Vagina (tissue), 2 donors: ENCODE results near the gene CST4. TPM values are rescaled to one million over a fixed set of nuclear protein-coding genes. Genes with fewer than 3 reads are reported as not detected.
A peak's percentile ranks its signal among the peaks of the same experiment; 100 is the strongest.
"Not testable (repeated sequence)": the region's sequence is repeated elsewhere in the genome, so short reads cannot be mapped to it uniquely, and the experiment has no call there.

Source experiments
- DNase-seq, 2 donors: peaks; one replicate each; pipeline ENCODE4 v3.0.0-alpha.2; 2017; ENCODE audit errors: extremely low spot score in 2 of 2
- H3K27ac ChIP-seq: fragments of 200-600 bp; sonication (generic); one replicate; pipeline ENCODE4 v1.5.1; 2019
- H3K27me3 ChIP-seq: fragments of 200-600 bp; sonication (generic); one replicate; pipeline ENCODE4 v1.5.1; 2019
- H3K36me3 ChIP-seq, 2 donors: fragments of 200-600 bp; sonication (generic); one replicate each; pipeline ENCODE4 v1.5.1; 2017 to 2019
- H3K4me1 ChIP-seq: fragments of 200-600 bp; sonication (generic); one replicate; pipeline ENCODE4 v1.5.1; 2019
- H3K4me3 ChIP-seq, 2 donors: fragments of 200-600 bp; sonication (generic); 1 replicate in 1 of 2; 2 replicates in 1 of 2; pipeline ENCODE4 v1.5.1; 2016 to 2019
- H3K9me3 ChIP-seq: fragments of 200-600 bp; sonication (generic); one replicate; pipeline ENCODE4 v1.5.1; 2019
- CTCF ChIP-seq, 3 experiments: fragments of 450-650 bp in 2 of 3; fragments of 200-600 bp in 1 of 3; sonication (generic) in 1 of 3; IDR thresholded peaks; one replicate each; pipeline ENCODE4 v1.5.1; 2017 to 2019; ENCODE audit warnings: antibody characterized with exemption in 3 of 3, mild to moderate bottlenecking in 2 of 3, moderate library complexity in 2 of 3
- POLR2A ChIP-seq, 2 donors: fragments of 450-650 bp; IDR thresholded peaks; one replicate each; pipeline ENCODE4 v1.6.1; 2017; ENCODE audit warnings: antibody characterized with exemption in 2 of 2, mild to moderate bottlenecking in 2 of 2, moderate library complexity in 2 of 2
- POLR2AphosphoS5 ChIP-seq, 2 donors: sonication (generic); formaldehyde crosslinking; IDR thresholded peaks; one replicate each; pipeline ENCODE4 v1.9.0; 2017; ENCODE audit warnings: antibody characterized with exemption in 2 of 2, mild to moderate bottlenecking in 2 of 2, low read depth in 1 of 2; ENCODE audit not compliant: insufficient read depth in 1 of 2
- intact Hi-C: fragments of 100-400 bp; cut with DNase I; formaldehyde crosslinking; loops from one replicate; pipeline ENCODE4 v1.15.1; 2023
- small RNA-seq: library from RNA; depleted of rRNA; stranded (forward); fragments of <200 nt; gene quantifications from one replicate; pipeline ENCODE3, GENCODE V24; 2016
- total RNA-seq: library from RNA; depleted of rRNA; stranded (reverse); fragments of >200 nt; gene quantifications from one replicate; pipeline ENCODE4 v1.2.3, GENCODE V29; 2016

Gene CST4
- total RNA-seq, 1 donor from 2014 or later = not detected

- Histone ChIP-seq H3K27ac (peak within 1 kb of the TSS; percentile 89), H3K27me3 (no peaks in the 10 kb centered on the region), H3K4me3 (peak within 1 kb of the TSS; percentile 81 to 95), H3K36me3 (peaks cover 0 to 15% of the 10 kb centered on the region in 2 donors), H3K9me3 (no peaks in the 10 kb centered on the region), H3K4me1 (peaks cover 40% of the 10 kb centered on the region)
- DNase-seq = peak in 1 of 2 donors; percentile 94
- TF ChIP-seq POLR2AphosphoS5 (IDR thresholded peaks at IDR 0.05; ENCODE audit: insufficient read depth in 1 of 2, low read depth in 1 of 2) (peak; percentile 9 to 80), CTCF (IDR thresholded peaks at IDR 0.05) (no peak), POLR2A (IDR thresholded peaks at IDR 0.05) (peak in 1 of 2 donors; percentile 88)
- intact Hi-C loops = loop anchor here (5.0 kb wide), 1 partner anchor 280 kb away; no protein-coding TSS in a partner anchor
Observed at GRCh38 chr20:23637282-23638221, 51.3 kb downstream of the CST4 start, which contains the start of gene CST3. Gene CST3 (minus strand): TSS chr20:23637955. CDS start chr20:23637862, 93 bp downstream.

DNA sequence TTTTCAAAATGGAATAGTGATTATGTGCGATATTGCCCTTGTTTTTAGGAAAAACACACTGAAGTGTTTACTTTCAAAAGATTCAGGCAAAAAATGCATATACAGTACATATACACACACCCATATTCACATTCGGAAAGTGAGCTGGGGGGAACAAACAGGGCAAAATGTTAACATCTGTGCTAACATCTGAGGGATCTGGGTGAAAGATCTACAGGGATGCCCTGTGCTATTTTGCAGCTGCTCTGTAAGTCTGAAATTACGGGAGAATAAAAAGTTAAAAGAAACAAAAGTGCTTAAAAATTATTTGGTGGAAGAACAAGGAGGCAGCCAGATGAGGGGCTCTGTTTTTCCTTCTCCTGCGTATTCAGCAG, 51.9 kb downstream of the CST4 start:
- H3K36me3 ChIP-seq = peaks cover 0 to 15% of the 10 kb centered on the region in 2 donors
- no peak for TF ChIP-seq POLR2A (IDR thresholded peaks at IDR 0.05)
- TF ChIP-seq POLR2AphosphoS5 (IDR thresholded peaks at IDR 0.05; ENCODE audit: insufficient read depth in 1 of 2, low read depth in 1 of 2) = no peak
- TF ChIP-seq CTCF (IDR thresholded peaks at IDR 0.05) = no peak
- peak overlapping the region; percentile 89 for H3K27ac ChIP-seq
- no peaks in the 10 kb centered on the region for H3K27me3 ChIP-seq
- no peaks in the 10 kb centered on the region for H3K9me3 ChIP-seq
- H3K4me1 ChIP-seq = peaks cover 33% of the 10 kb centered on the region
- H3K4me3 ChIP-seq = peak overlapping the region; percentile 81 to 95
- intact Hi-C loops = loop anchor here (5.0 kb wide), 1 partner anchor 280 kb away; no protein-coding TSS in a partner anchor
- no peak for DNase-seq

DNA sequence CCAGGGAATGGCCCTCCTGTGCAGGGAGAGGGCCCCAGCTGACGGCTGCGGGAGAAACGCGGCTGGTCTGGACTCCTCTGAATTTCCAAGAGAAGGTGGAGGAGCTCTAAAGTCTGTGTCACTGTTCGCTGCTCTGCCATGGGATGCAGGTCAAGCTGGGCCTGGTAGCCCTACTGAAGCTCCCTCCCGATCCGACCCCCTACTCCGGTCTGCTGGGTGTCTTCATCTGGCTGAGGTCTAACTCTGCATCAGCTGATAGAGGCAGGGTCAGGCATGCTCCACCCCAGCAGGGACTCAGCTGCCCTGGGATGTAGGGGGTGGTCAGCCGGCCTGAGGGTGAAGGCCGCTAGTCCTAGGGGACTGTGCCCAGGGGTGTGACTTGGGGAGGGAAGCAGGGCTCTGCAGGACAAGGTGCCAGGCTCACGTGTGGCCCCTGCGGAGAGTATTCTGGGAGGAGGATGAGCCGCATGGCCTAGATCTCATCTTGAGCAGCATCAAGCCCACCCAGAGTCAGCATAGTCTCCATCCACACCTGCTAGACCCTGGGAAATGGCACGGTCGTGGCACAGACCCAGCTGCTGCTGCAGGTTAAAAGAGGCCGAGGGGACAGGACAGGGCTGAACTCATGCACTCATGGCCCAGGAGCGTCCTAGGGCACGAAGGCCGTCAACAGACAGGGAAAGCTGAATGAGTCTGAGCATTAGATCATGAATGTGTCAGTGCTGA, 52.5 kb downstream of the CST4 start:
- Histone ChIP-seq H3K9me3 (no peaks in the 10 kb centered on the region), H3K27me3 (no peaks in the 10 kb centered on the region), H3K36me3 (peaks cover 0 to 15% of the 10 kb centered on the region in 2 donors), H3K4me3 (peak overlapping the region; percentile 81 to 95), H3K4me1 (peaks cover 32% of the 10 kb centered on the region), H3K27ac (peak overlapping the region; percentile 89)
- intact Hi-C loops = loop anchor here (5.0 kb wide), 1 partner anchor 279 kb away; no protein-coding TSS in a partner anchor
- TF ChIP-seq POLR2AphosphoS5 (IDR thresholded peaks at IDR 0.05; ENCODE audit: insufficient read depth in 1 of 2, low read depth in 1 of 2) = no peak
- TF ChIP-seq POLR2A (IDR thresholded peaks at IDR 0.05) = no peak
- DNase-seq = no peak

DNA sequence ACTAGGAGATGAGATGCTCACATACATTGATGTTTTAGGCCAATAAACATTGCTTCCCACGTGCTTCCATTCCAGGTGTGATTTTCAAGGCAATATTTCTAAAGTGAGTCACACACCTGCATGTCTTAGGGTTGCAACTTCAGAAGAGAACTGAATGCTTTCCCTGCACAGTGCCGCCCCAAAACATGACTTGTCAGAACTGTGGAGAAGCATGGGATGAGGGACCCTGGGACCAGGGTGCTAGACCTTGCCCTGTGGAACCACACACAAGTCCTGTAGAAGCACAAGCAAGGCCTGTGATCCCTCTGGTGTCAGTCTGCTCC, 53.1 kb downstream of the CST4 start:
- intact Hi-C loops = loop anchor here (5.0 kb wide), 1 partner anchor 278 kb away; no protein-coding TSS in a partner anchor
- not testable (repeated sequence) for H3K9me3 ChIP-seq, DNase-seq, H3K27me3 ChIP-seq
- peak overlapping the region; percentile 89 for H3K27ac ChIP-seq
- H3K4me1 ChIP-seq = peaks cover 32% of the 10 kb centered on the region
- H3K4me3 ChIP-seq = peak overlapping the region; percentile 81 to 95
- peaks cover 0 to 15% of the 10 kb centered on the region in 2 donors for H3K36me3 ChIP-seq

Small RNA genes lying within 50 kb of the gene (small RNA-seq; reads per million reads assigned to genes)
- not detected for gene CST2P1

Other genes with a start within 250 kb of the CST4 start
- gene CSTL1, start 249.4 kb downstream of the CST4 start, total RNA-seq = not detected
- gene CST11, start 236.2 kb downstream of the CST4 start, total RNA-seq = not detected
- gene CST8, start 197.9 kb downstream of the CST4 start, total RNA-seq = not detected
- not detected for gene CST9L, start 120.6 kb downstream of the CST4 start, total RNA-seq
- not detected for gene CST9, start 83.1 kb downstream of the CST4 start, total RNA-seq
- 1,106 TPM for gene CST3, start 51.1 kb downstream of the CST4 start, total RNA-seq
- not detected for gene CST1, start 61.9 kb upstream of the CST4 start, total RNA-seq
- not detected for gene CST2, start 137.7 kb upstream of the CST4 start, total RNA-seq
- gene CST5, start 190.7 kb upstream of the CST4 start, total RNA-seq = not detected